CD14-positive monocyte (primary cell): ENCODE data around the gene GRM5. TPM values are rescaled to one million over a fixed set of nuclear protein-coding genes. Genes with fewer than 3 reads are reported as not detected.

Source experiments
- DNase-seq, 3 donors: peaks; one replicate each; pipeline ENCODE4 v3.0.0-alpha.2; 2011 to 2022
- H2AFZ ChIP-seq: 2 replicates; pipeline ENCODE4 v1.6.0; 2012; ENCODE audit warnings: mild to moderate bottlenecking, low read depth, low read length, inconsistent platforms; ENCODE audit not compliant: insufficient read depth, poor library complexity, severe bottlenecking
- H3K27ac ChIP-seq, 2 donors: 1 replicate in 1 of 2; 2 replicates in 1 of 2; pipeline ENCODE4 v1.5.1; 2012 to 2013; ENCODE audit warnings: low read length in 2 of 2, control low read depth in 1 of 2, inconsistent platforms in 1 of 2, low read depth in 1 of 2, mild to moderate bottlenecking in 1 of 2
- H3K27me3 ChIP-seq, 2 donors: one replicate each; pipeline versions ENCODE4 v1.6.0 to v1.6.1; 2011 to 2013; ENCODE audit warnings: low read length in 2 of 2; ENCODE audit not compliant: control insufficient read depth in 2 of 2, insufficient read depth in 2 of 2
- H3K36me3 ChIP-seq, 2 donors: replicated peaks in 1 of 2; 1 replicate in 1 of 2; 2 replicates in 1 of 2; pipeline versions ENCODE4 v1.5.1 to v1.6.1; 2012 to 2013; ENCODE audit warnings: low read length in 2 of 2, control low read depth in 1 of 2, inconsistent platforms in 1 of 2, mild to moderate bottlenecking in 1 of 2; ENCODE audit not compliant: insufficient read depth in 2 of 2, control insufficient read depth in 1 of 2
- H3K4me1 ChIP-seq, 2 donors: 1 replicate in 1 of 2; 2 replicates in 1 of 2; pipeline versions ENCODE4 v1.5.1 to v1.6.1; 2012 to 2013; ENCODE audit warnings: low read length in 2 of 2, control low read depth in 1 of 2, inconsistent platforms in 1 of 2, mild to moderate bottlenecking in 1 of 2, moderate library complexity in 1 of 2; ENCODE audit not compliant: insufficient read depth in 2 of 2, control insufficient read depth in 1 of 2
- H3K4me2 ChIP-seq: replicated peaks from 2 replicates; pipeline ENCODE3; 2012; ENCODE audit warnings: low read length, moderate library complexity, mild to moderate bottlenecking; ENCODE audit not compliant: poor library complexity, severe bottlenecking; ENCODE audit errors: extremely low read depth
- H3K4me3 ChIP-seq, 3 experiments: fragments of 200-600 bp in 1 of 3; sonication (generic) in 1 of 3; replicated peaks in 1 of 3; 1 replicate in 2 of 3; 2 replicates in 1 of 3; pipeline ENCODE4 v1.5.1; 2011 to 2013; ENCODE audit warnings: low read length in 3 of 3, mild to moderate bottlenecking in 3 of 3, control low read depth in 2 of 3, low read depth in 2 of 3, inconsistent platforms in 1 of 3, moderate library complexity in 1 of 3
- H3K79me2 ChIP-seq: 2 replicates; pipeline ENCODE4 v1.6.0; 2012; ENCODE audit warnings: mild to moderate bottlenecking, control low read depth, inconsistent platforms, low read length, moderate library complexity; ENCODE audit not compliant: insufficient read depth
- H3K9ac ChIP-seq: 2 replicates; pipeline ENCODE4 v1.6.0; 2017; ENCODE audit warnings: low read length, mild to moderate bottlenecking; ENCODE audit not compliant: insufficient read depth, poor library complexity, severe bottlenecking
- H3K9me3 ChIP-seq, 2 donors: replicated peaks in 1 of 2; 1 replicate in 1 of 2; 2 replicates in 1 of 2; pipeline versions ENCODE4 v1.5.1 to v1.6.1; 2012 to 2013; ENCODE audit warnings: low read length in 2 of 2, control low read depth in 1 of 2; ENCODE audit not compliant: control insufficient read depth in 1 of 2, insufficient read depth in 1 of 2
- H4K20me1 ChIP-seq: 2 replicates; pipeline ENCODE4 v1.6.0; 2012; ENCODE audit warnings: mild to moderate bottlenecking, low read length, control low read depth, moderate library complexity; ENCODE audit not compliant: insufficient read depth
- H3K27ac Mint-ChIP-seq, 7 donors: one replicate each; pipeline ENCODE4 v1.8.0; 2020; ENCODE audit warnings: mild to moderate bottlenecking in 7 of 7, mixed read lengths in 7 of 7, moderate library complexity in 6 of 7, inconsistent platforms in 2 of 7
- H3K27me3 Mint-ChIP-seq, 3 donors: one replicate each; pipeline ENCODE4 v1.8.0; 2021 to 2022; ENCODE audit warnings: low read depth in 3 of 3, mild to moderate bottlenecking in 3 of 3, mixed read lengths in 3 of 3, moderate library complexity in 3 of 3, inconsistent platforms in 1 of 3
- H3K36me3 Mint-ChIP-seq, 2 donors: one replicate each; pipeline ENCODE4 v1.8.0; 2020; ENCODE audit warnings: mixed read lengths in 2 of 2, inconsistent platforms in 1 of 2, mild to moderate bottlenecking in 1 of 2
- H3K4me1 Mint-ChIP-seq: one replicate; pipeline ENCODE4 v1.8.0; 2020; ENCODE audit warnings: mild to moderate bottlenecking, mixed read lengths
- H3K4me3 Mint-ChIP-seq, 2 donors: one replicate each; pipeline ENCODE4 v1.8.0; 2020; ENCODE audit warnings: mild to moderate bottlenecking in 2 of 2, mixed read lengths in 2 of 2, moderate library complexity in 1 of 2
- H3K9me3 Mint-ChIP-seq, 7 donors: one replicate each; pipeline ENCODE4 v1.8.0; 2020 to 2022; ENCODE audit warnings: mixed read lengths in 7 of 7, mild to moderate bottlenecking in 6 of 7, moderate library complexity in 6 of 7, inconsistent platforms in 2 of 7
- CTCF ChIP-seq: fragments of 200-600 bp; IDR thresholded peaks from one replicate; pipeline ENCODE4 v1.8.0; 2022; ENCODE audit warnings: antibody characterized with exemption, mild to moderate bottlenecking
- WGBS: methylation state at CpG from one replicate; pipeline ENCODE4 v1.1.5; 2013; ENCODE audit warnings: missing lambda C conversion rate; ENCODE audit not compliant: insufficient coverage; 5-methylcytosine and 5-hydroxymethylcytosine counted together
- intact Hi-C, 2 donors: fragments of 100-400 bp; cut with micrococcal nuclease; formaldehyde crosslinking; loops; one replicate each; pipeline versions ENCODE4 v1.15.0 to v1.15.1; 2023
- polyA plus RNA-seq, 3 donors: library from polyadenylated mRNA; depleted of rRNA in 1 of 3; unstranded in 2 of 3; stranded (reverse) in 1 of 3; fragments of 300-500 nt in 2 of 3; fragments of >200 nt in 1 of 3; fragmentation: Illumina TruSeq in 2 of 3; gene quantifications; 1 replicate in 2 of 3; 2 replicates in 1 of 3; pipeline ENCODE4 v1.2.3, GENCODE V29; 2012 to 2021

Gene GRM5
- polyA plus RNA-seq, 3 donors, result not detected

- intact Hi-C loops, result no loop called here
- Histone ChIP-seq H3K27ac (no peak overlapping the region), H3K27me3 (no peaks in the 10 kb centered on the region), H3K9me3 (no peaks in the 10 kb centered on the region), H3K9ac (no peak overlapping the region), H2AFZ (no peak overlapping the region), H4K20me1 (no peaks in the 10 kb centered on the region), H3K4me3 (no peak overlapping the region), H3K36me3 (no peaks in the 10 kb centered on the region), H3K79me2 (no peaks in the 10 kb centered on the region), H3K4me2 (no peak overlapping the region), H3K4me1 (no peaks in the 10 kb centered on the region)
- Mint-ChIP-seq H3K4me1 (no peaks in the 10 kb centered on the region), H3K4me3 (no peak overlapping the region), H3K27me3 (peaks cover 1 to 4% (median 3%) of the 10 kb centered on the region in 3 donors), H3K27ac (no peak overlapping the region), H3K9me3 (no peaks in the 10 kb centered on the region), H3K36me3 (no peaks in the 10 kb centered on the region)
- 46% methylated on average over 3 of the region's 3 CpGs for WGBS
- DNase-seq, result peak; percentile 4 to 21 (median 18)
- peak; percentile 75 for TF ChIP-seq CTCF
These were observed 513.3 kb downstream of the GRM5 start for GRCh38 chr11:88552379-88553062.

- Mint-ChIP-seq H3K4me1 (peaks cover 2% of the 10 kb centered on the region), H3K27ac (peak overlapping the region in 1 of 7 donors; percentile 8), H3K9me3 (peaks cover 0 to 2% (median 0%) of the 10 kb centered on the region in 7 donors), H3K27me3 (peaks cover 1 to 3% (median 2%) of the 10 kb centered on the region in 3 donors), H3K36me3 (no peaks in the 10 kb centered on the region), H3K4me3 (no peak overlapping the region)
- H3K4me1 ChIP-seq, result no peaks in the 10 kb centered on the region
- H3K36me3 ChIP-seq, result no peaks in the 10 kb centered on the region
- H3K4me2 ChIP-seq, result no peak overlapping the region
- no peaks in the 10 kb centered on the region for H4K20me1 ChIP-seq
- no peak overlapping the region for H2AFZ ChIP-seq
- peak; percentile 56 for TF ChIP-seq CTCF
- intact Hi-C loops, result loop anchor here in 1 of 2 donors (1.0 to 10.0 kb wide), 3 partner anchors 310 to 1192 kb away; no protein-coding TSS in a partner anchor
- H3K4me3 ChIP-seq, result no peak overlapping the region
- H3K9ac ChIP-seq, result no peak overlapping the region
- no peaks in the 10 kb centered on the region for H3K27me3 ChIP-seq
- H3K27ac ChIP-seq, result no peak overlapping the region
- WGBS, result 73% methylated on average over 3 of the region's 3 CpGs
- no peak for DNase-seq
- H3K9me3 ChIP-seq, result no peaks in the 10 kb centered on the region
- H3K79me2 ChIP-seq, result no peaks in the 10 kb centered on the region
These were observed 521.0 kb downstream of the GRM5 start for GRCh38 chr11:88544656-88545280.
